H1 (cell line): ENCODE results near the gene INIP.

Source experiments
- EGR1 ChIP-seq: IDR thresholded peaks from 2 replicates; pipeline ENCODE4 v1.6.1; 2011; ENCODE audit warnings: low read depth, low read length, borderline replicate concordance
- GABPA ChIP-seq: IDR thresholded peaks from 2 replicates; pipeline ENCODE4 v1.6.1; 2011; ENCODE audit warnings: mild to moderate bottlenecking, low read length, moderate library complexity, borderline replicate concordance; ENCODE audit not compliant: insufficient read depth
- PHF8 ChIP-seq: fragments of 200-600 bp; sonication (generic); conservative IDR thresholded peaks from 2 replicates; pipeline ENCODE4 v1.7.1; 2012; ENCODE audit warnings: low read depth, mild to moderate bottlenecking, inconsistent platforms, low read length, moderate library complexity
- POLR2A ChIP-seq, 2 experiments: IDR thresholded peaks; 1 replicate in 1 of 2; 2 replicates in 1 of 2; pipeline ENCODE4 v1.6.1; 2011; ENCODE audit warnings: low read depth in 2 of 2, low read length in 2 of 2, mild to moderate bottlenecking in 2 of 2; ENCODE audit errors: control extremely low read depth in 1 of 2
- RFX5 ChIP-seq: IDR thresholded peaks from 2 replicates; pipeline ENCODE4 v1.6.1; 2011; ENCODE audit warnings: low read depth, low read length, improper control_type of control experiment, borderline replicate concordance
- SUZ12 ChIP-seq: fragments of 200-600 bp; sonication (generic); IDR thresholded peaks from 2 replicates; pipeline ENCODE4 v1.6.1; 2012; ENCODE audit warnings: mild to moderate bottlenecking, inconsistent platforms, low read length, moderate library complexity, mixed read lengths
- YY1 ChIP-seq: IDR thresholded peaks from 2 replicates; pipeline ENCODE4 v1.6.1; 2011; ENCODE audit warnings: low read depth, mild to moderate bottlenecking, low read length
- ZNF274 ChIP-seq: IDR thresholded peaks from 2 replicates; pipeline ENCODE4 v1.7.0; 2012; ENCODE audit warnings: low read length, borderline replicate concordance; ENCODE audit errors: extremely low read depth
- TF ChIP-seq, protein P1 (sequence below), 3 experiments: IDR thresholded peaks; 1 replicate in 2 of 3; 2 replicates in 1 of 3; pipeline versions ENCODE4 v1.5.1 to v1.6.1; 2011; ENCODE audit warnings: low read length in 3 of 3, mild to moderate bottlenecking in 3 of 3, inconsistent platforms in 2 of 3, low read depth in 1 of 3, moderate library complexity in 1 of 3; ENCODE audit not compliant: insufficient read depth in 1 of 3; ENCODE audit errors: control extremely low read depth in 1 of 3

DNA sequence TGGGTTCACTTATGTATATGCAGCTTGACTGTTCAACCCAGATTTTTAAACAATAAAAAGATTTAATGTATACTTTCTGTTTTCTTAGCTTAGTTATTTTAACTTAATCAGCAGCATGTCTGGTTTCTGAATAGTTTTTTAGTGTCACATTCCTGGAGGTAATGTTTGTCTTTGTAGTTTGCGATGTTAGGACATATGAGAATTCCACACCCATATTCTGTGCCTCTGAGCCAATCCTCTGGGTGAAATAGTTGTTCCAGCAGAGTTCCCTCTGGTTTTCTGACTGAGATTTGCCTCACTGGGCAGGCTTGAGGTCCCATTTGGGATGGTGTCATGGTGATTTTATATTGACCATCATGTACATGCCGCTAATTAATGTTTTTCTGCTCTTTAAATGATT, 48.6 kb downstream of the INIP start:
- TF ChIP-seq PHF8 (no peak), POLR2A (IDR thresholded peaks at IDR 0.05; ENCODE audit: control extremely low read depth in 1 of 2, low read depth in 2 of 2, low read length in 2 of 2) (no peak), RFX5 (no peak), EGR1 (no peak), YY1 (no peak), ZNF274 (no peak), SUZ12 (no peak), GABPA (no peak)
- TF ChIP-seq, protein P1, sequence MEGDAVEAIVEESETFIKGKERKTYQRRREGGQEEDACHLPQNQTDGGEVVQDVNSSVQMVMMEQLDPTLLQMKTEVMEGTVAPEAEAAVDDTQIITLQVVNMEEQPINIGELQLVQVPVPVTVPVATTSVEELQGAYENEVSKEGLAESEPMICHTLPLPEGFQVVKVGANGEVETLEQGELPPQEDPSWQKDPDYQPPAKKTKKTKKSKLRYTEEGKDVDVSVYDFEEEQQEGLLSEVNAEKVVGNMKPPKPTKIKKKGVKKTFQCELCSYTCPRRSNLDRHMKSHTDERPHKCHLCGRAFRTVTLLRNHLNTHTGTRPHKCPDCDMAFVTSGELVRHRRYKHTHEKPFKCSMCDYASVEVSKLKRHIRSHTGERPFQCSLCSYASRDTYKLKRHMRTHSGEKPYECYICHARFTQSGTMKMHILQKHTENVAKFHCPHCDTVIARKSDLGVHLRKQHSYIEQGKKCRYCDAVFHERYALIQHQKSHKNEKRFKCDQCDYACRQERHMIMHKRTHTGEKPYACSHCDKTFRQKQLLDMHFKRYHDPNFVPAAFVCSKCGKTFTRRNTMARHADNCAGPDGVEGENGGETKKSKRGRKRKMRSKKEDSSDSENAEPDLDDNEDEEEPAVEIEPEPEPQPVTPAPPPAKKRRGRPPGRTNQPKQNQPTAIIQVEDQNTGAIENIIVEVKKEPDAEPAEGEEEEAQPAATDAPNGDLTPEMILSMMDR (IDR thresholded peaks at IDR 0.05; ENCODE audit: control extremely low read depth in 1 of 3, insufficient read depth in 1 of 3, low read depth in 1 of 3, low read length in 3 of 3): no peak
